Kidney (tissue), 14 donors: Measurements from ENCODE around the gene UBR3. TPM values are rescaled to one million over a fixed set of nuclear protein-coding genes. Genes with fewer than 3 reads are reported as not detected.
A peak's percentile ranks its signal among the peaks of the same experiment; 100 is the strongest.

Experiments
- DNase-seq, 5 donors: peaks; one replicate each; pipeline ENCODE4 v3.0.0-alpha.2; 2013 to 2020
- FAIRE-seq: peaks from 2 replicates; lab custom pipeline; 2012; peaks lifted over from hg19 to GRCh38; lab: Jason Lieb, UNC
- H3K27ac ChIP-seq, 2 donors: one replicate each; pipeline ENCODE4 v1.7.0; 2013; ENCODE audit warnings: low read depth in 2 of 2, low read length in 2 of 2, inconsistent platforms in 1 of 2
- H3K27me3 ChIP-seq: one replicate; pipeline ENCODE4 v1.7.1; 2013; ENCODE audit warnings: low read length, inconsistent platforms; ENCODE audit not compliant: control insufficient read depth, insufficient read depth
- H3K36me3 ChIP-seq, 3 donors: one replicate each; pipeline versions ENCODE4 v1.7.0 to v1.7.1; 2013; ENCODE audit warnings: low read length in 3 of 3, control low read depth in 1 of 3, inconsistent platforms in 1 of 3; ENCODE audit not compliant: insufficient read depth in 3 of 3, control insufficient read depth in 2 of 3
- H3K4me1 ChIP-seq, 3 donors: one replicate each; pipeline versions ENCODE4 v1.7.0 to v1.7.1; 2013; ENCODE audit warnings: low read length in 3 of 3, inconsistent platforms in 1 of 3, low read depth in 1 of 3; ENCODE audit not compliant: control insufficient read depth in 2 of 3, insufficient read depth in 2 of 3
- H3K4me3 ChIP-seq, 3 donors: one replicate each; pipeline versions ENCODE4 v1.7.0 to v1.8.1; 2013; ENCODE audit warnings: low read length in 3 of 3, control low read depth in 1 of 3, inconsistent platforms in 1 of 3
- H3K9ac ChIP-seq, 3 donors: one replicate each; pipeline versions ENCODE4 v1.7.0 to v1.7.1; 2013; ENCODE audit warnings: low read length in 3 of 3, control low read depth in 1 of 3, inconsistent platforms in 1 of 3
- H3K9me3 ChIP-seq, 3 donors: one replicate each; pipeline versions ENCODE4 v1.7.0 to v1.7.1; 2013; ENCODE audit warnings: low read length in 3 of 3, control low read depth in 1 of 3, inconsistent platforms in 1 of 3; ENCODE audit not compliant: control insufficient read depth in 2 of 3, insufficient read depth in 1 of 3
- intact Hi-C: fragments of 100-400 bp; cut with DNase I; formaldehyde crosslinking; loops from one replicate; pipeline ENCODE4 v1.11.1; 2022
- polyA plus RNA-seq: library from polyadenylated mRNA; stranded (reverse); fragments of 350-450 nt; fragmentation: Illumina TruSeq; extraction: RNeasy Lipid Tissue Mini Kit (QIAGEN cat#74804); gene quantifications from one replicate; pipeline ENCODE4 v1.2.3, GENCODE V29; 2014; ENCODE audit warnings: low read depth, low replicate concordance; ENCODE audit not compliant: insufficient read depth
- total RNA-seq: library from RNA; stranded (reverse); fragmentation: NEBNext Ultra II Directional; extraction: Animal tissue kit (Norgen Biotek cat#: 25700); gene quantifications from one replicate; pipeline ENCODE4 v1.2.1, GENCODE V29; 2021
- TF ChIP-seq, protein P1 (sequence below): IDR thresholded peaks from 3 replicates; pipeline ENCODE4 v1.5.1; 2012; ENCODE audit warnings: mild to moderate bottlenecking, moderate library complexity, borderline replicate concordance; ENCODE audit not compliant: insufficient read depth; ENCODE audit errors: extremely low read depth
- donor health status: control.
- donor health status: control.
- donor health status: control.
- donor health status: control.
- donor health status: control.
- donor health status: DM: yes; HTN: yes; CAD: no.
- donor health status: Normal renal cell carcinoma (clear cell type).

The UBR3 gene
- total and polyA plus RNA-seq, 2 donors from 2014 or later, result 10.2 to 41.0 TPM

DNA sequence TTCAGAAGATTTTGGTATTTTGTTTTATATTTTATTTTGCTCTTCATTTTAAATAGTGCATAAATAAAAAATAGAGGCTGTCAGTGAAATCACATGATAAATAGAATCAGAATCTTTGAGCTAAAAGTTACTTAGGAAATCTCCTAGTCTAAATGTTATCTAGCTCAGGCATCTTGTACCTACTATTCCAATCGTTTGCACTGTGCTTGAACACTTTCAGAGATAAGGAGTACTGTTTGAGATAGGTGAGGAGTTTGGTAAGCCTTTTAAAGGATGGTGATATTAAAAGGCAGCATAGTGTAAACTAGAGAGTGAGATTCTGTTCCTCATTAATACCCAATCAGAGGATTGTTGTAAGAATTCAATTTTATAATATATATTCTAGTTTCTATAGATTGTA, 193.5 kb downstream of the UBR3 start:
- no peaks in the 10 kb centered on the region for H3K27me3 ChIP-seq
- H3K36me3 ChIP-seq, result peaks cover 0 to 2% (median 2%) of the 10 kb centered on the region in 3 donors
- peak; percentile 6 for FAIRE-seq
- DNase-seq, result no peak
- H3K4me1 ChIP-seq, result no peaks in the 10 kb centered on the region
- no peak overlapping the region for H3K27ac ChIP-seq
- no peaks in the 10 kb centered on the region for H3K9me3 ChIP-seq
- TF ChIP-seq, protein P1, sequence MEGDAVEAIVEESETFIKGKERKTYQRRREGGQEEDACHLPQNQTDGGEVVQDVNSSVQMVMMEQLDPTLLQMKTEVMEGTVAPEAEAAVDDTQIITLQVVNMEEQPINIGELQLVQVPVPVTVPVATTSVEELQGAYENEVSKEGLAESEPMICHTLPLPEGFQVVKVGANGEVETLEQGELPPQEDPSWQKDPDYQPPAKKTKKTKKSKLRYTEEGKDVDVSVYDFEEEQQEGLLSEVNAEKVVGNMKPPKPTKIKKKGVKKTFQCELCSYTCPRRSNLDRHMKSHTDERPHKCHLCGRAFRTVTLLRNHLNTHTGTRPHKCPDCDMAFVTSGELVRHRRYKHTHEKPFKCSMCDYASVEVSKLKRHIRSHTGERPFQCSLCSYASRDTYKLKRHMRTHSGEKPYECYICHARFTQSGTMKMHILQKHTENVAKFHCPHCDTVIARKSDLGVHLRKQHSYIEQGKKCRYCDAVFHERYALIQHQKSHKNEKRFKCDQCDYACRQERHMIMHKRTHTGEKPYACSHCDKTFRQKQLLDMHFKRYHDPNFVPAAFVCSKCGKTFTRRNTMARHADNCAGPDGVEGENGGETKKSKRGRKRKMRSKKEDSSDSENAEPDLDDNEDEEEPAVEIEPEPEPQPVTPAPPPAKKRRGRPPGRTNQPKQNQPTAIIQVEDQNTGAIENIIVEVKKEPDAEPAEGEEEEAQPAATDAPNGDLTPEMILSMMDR, result no peak
- intact Hi-C loops, result no loop called here
- no peak overlapping the region for H3K9ac ChIP-seq
- H3K4me3 ChIP-seq, result no peak overlapping the region

DNA sequence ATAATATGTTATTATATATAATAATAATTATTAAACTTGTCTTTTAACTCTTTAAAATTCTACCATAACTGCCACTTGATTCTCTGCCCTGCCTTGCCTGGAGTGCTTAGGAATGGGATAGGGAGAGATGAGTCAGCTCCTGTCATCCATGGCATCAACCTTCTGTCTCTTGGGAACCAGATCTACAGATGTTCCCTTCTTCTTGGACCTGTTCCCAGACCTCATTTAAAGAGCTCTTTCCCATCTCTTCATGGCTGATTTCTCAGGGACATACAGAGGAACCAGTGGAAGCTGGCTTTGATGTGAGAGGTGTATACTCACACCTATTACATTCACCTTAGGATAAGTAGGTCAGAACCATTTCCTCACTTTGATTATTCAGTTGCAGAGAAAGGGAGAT, 195.4 kb downstream of the UBR3 start:
- Histone ChIP-seq H3K27me3 (no peaks in the 10 kb centered on the region), H3K36me3 (peaks cover 0 to 2% (median 2%) of the 10 kb centered on the region in 3 donors), H3K4me3 (no peak overlapping the region), H3K27ac (no peak overlapping the region), H3K4me1 (no peaks in the 10 kb centered on the region), H3K9ac (no peak overlapping the region), H3K9me3 (no peaks in the 10 kb centered on the region)
- DNase-seq (no peak), FAIRE-seq (no peak)
- TF ChIP-seq, protein P1, result no peak
- intact Hi-C loops, result no loop called here

DNA sequence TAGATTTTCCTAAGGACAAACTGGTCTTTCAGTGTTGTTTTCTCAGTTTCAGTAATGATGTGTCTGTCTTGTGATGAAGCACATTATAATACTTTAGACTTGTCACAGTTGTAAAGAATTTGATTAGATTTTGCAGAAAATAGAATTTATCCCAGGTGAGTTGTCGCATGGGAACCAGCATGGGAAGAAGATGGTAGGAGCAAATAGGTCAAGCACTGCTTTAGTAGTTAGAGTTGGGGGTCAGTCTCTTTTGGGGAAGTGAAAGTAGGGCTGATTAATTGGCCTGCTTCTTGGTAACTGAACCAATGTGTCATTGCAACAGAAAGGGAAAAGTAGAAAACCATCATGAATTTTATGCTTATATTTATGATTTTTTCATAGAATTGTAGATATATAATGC, 197.5 kb downstream of the UBR3 start:
- H3K27me3 ChIP-seq, result no peaks in the 10 kb centered on the region
- DNase-seq (no peak), FAIRE-seq (no peak)
- TF ChIP-seq, protein P1, result no peak
- no peaks in the 10 kb centered on the region for H3K4me1 ChIP-seq
- peaks cover 2 to 9% (median 2%) of the 10 kb centered on the region in 3 donors for H3K36me3 ChIP-seq
- intact Hi-C loops, result no loop called here
- no peaks in the 10 kb centered on the region for H3K9me3 ChIP-seq
- H3K27ac ChIP-seq, result no peak overlapping the region
- no peak overlapping the region for H3K4me3 ChIP-seq
- H3K9ac ChIP-seq, result no peak overlapping the region

DNA sequence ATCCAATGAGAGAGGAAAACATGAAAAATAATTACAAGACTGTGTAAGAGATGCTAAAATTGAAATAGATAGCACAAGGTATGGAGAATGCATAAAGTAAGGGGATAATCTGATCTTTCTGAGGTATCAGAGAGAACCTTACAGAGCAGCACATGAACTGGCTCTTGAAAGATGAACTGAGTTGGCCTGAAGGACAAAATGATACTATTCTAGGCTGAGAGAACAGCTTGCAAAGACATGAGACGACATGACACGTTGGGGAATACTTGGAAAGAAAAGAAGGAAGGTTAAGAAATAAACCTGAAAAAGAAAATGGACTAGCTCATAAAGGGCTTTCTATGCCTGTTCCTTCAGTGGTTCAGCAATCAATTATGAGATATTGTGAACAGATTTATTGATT, 198.0 kb downstream of the UBR3 start:
- intact Hi-C loops, result no loop called here
- Histone ChIP-seq H3K4me3 (no peak overlapping the region), H3K9ac (no peak overlapping the region), H3K27me3 (no peaks in the 10 kb centered on the region), H3K4me1 (no peaks in the 10 kb centered on the region), H3K27ac (no peak overlapping the region), H3K36me3 (peaks cover 2 to 14% (median 2%) of the 10 kb centered on the region in 3 donors), H3K9me3 (no peaks in the 10 kb centered on the region)
- FAIRE-seq (no peak), DNase-seq (no peak)
- TF ChIP-seq, protein P1, result no peak
